Measurements from ENCODE around the gene MGRN1.

DNA sequence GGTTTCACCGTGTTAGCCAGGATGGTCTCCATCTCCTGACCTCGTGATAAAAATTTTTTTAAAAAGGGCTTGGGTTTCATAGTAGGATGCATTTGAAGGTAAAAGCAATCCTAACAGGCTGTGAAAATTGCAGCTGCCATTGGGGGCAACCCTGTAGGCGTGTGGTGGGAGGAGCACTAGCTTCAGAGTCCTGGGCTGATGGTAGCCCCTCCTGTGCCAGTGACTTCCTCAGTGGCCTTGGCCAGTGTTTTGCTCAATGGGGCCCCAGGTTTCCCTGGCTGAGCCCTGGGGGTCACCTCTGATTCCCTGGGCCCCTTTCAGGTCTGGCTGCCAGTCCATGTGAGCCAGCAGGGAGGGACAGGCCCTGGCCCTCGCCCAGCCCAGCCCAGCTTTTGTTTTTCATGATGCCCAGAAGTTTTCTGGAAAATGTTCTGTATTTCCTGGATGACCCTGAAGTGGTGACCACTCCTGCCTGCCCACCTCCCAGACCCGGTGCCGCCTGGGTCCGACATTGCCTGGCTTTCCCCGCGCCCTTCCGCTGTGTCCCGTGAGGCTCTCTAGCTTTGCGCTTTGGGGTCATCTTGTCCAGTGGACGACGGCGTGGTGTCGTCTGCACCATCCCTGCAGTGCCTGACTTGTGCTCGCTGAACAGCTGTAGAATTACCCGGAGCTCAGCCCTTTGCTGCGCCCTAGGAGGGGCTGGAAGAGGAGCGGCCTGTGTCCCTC is 9.4 kb downstream of the MGRN1 start:
- TF ChIP-seq SUZ12 (IDR thresholded peaks at IDR 0.05; ENCODE audit: extremely low read depth, insufficient read depth, insufficient read length) (no peak), ZNF274 (IDR thresholded peaks at IDR 0.05; ENCODE audit: low read depth, low read length) (no peak), YY1 (IDR thresholded peaks at IDR 0.05; ENCODE audit: insufficient read depth, insufficient read length) (no peak)

Data from NT2/D1 (cell line).